GM12891 (cell line): ENCODE data around the gene ASPN.

Experiments
- PAX5 ChIP-seq: IDR thresholded peaks from 2 replicates; pipeline ENCODE4 v1.6.1; 2011; ENCODE audit warnings: low read length, moderate library complexity, mild to moderate bottlenecking; ENCODE audit not compliant: insufficient read depth, severe bottlenecking
- POLR2A ChIP-seq: IDR thresholded peaks from 2 replicates; pipeline ENCODE4 v1.6.1; 2011; ENCODE audit warnings: low read depth, low read length, control low read depth
- POLR2AphosphoS5 ChIP-seq: IDR thresholded peaks from 2 replicates; pipeline ENCODE4 v1.6.1; 2011; ENCODE audit warnings: low read depth, low read length, control low read depth
- SPI1 ChIP-seq: IDR thresholded peaks from 2 replicates; pipeline ENCODE4 v1.6.1; 2011; ENCODE audit warnings: low read depth, low read length, control low read depth
- TAF1 ChIP-seq: IDR thresholded peaks from 2 replicates; pipeline ENCODE4 v1.6.1; 2011; ENCODE audit warnings: low read depth, low read length, control low read depth

DNA sequence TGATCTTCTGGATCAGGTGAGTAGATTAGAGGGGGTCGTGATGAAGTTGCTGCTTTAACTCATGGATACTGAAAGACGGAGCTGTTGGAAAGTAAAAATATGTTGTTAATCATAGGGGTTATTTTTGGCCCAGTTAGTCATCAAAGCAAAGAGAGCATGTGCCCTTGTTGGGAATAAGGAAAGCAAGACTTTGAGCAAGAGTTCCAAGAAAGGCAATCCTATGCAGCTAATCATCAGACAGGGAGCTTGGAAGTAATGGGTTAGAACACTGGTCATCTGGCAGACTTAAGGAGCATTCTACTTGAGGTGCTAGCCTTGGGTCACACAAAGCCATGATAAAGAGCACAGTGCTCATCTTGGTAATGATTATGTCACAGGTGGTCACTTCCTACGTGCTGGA, 18.3 kb downstream of the ASPN start:
- TF ChIP-seq POLR2A (no peak), POLR2AphosphoS5 (no peak), TAF1 (no peak), SPI1 (no peak), PAX5 (no peak)
